GM12864 (cell line): ENCODE data around the gene GPR4.

Source experiments
- DNase-seq: peaks from one replicate; pipeline ENCODE4 v3.0.0-alpha.2; 2011; ENCODE audit warnings: low read depth
- H3K4me3 ChIP-seq: 2 replicates; pipeline ENCODE4 v1.5.1; 2011; ENCODE audit warnings: mild to moderate bottlenecking, low read depth, low read length, control low read depth
- CTCF ChIP-seq: IDR thresholded peaks from 2 replicates; pipeline ENCODE4 v1.5.1; 2011; ENCODE audit warnings: low read depth, mild to moderate bottlenecking, moderate library complexity, low read length, control low read depth, inconsistent platforms; ENCODE audit errors: missing control alignments

Gene GPR4

DNA sequence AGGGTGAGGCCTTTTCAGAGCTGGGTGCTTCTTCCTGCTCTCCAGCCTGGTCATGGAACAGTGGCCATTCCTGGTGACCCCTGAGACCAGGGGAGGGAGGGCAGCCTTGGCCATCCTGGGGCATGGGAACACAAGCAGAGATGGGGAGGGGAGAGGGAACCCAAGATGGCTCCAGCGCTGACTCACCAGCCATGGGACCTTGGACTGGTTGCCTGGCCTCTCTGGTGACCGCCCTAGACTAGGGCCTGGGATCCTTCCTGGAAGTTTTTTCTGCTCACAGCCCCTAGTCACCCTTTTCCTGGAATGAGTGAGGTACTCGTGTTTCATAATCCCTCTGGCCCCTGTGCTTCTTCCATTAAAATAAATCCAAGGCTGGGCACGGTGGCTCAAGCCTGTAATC, 14.1 kb downstream of the GPR4 start:
- TF ChIP-seq CTCF: no peak
- no peak overlapping the region for H3K4me3 ChIP-seq
- DNase-seq: no peak

- peak overlapping the region; percentile 92 for H3K4me3 ChIP-seq
- DNase-seq: no peak
- TF ChIP-seq CTCF: no peak
Observed at GRCh38 chr19:45585158-45585577, 16.8 kb downstream of the GPR4 start.

GRCh38 chr19:45584332-45585157, 17.5 kb downstream of the GPR4 start, which contains the start of gene OPA3:
TSS of gene OPA3 (minus strand) at chr19:45584802. CDS start at chr19:45584764, 38 bp downstream.
- H3K4me3 ChIP-seq: peak within 1 kb of the TSS; percentile 92
- peak; percentile 100 for DNase-seq
- no peak for TF ChIP-seq CTCF

- TF ChIP-seq CTCF: no peak
- DNase-seq: no peak
- no peak overlapping the region for H3K4me3 ChIP-seq
Observed at GRCh38 chr19:45581576-45581975, 20.4 kb downstream of the GPR4 start.

GRCh38 chr19:45578861-45579260, 23.2 kb downstream of the GPR4 start:
- TF ChIP-seq CTCF: no peak
- no peak overlapping the region for H3K4me3 ChIP-seq
- no peak for DNase-seq

DNA sequence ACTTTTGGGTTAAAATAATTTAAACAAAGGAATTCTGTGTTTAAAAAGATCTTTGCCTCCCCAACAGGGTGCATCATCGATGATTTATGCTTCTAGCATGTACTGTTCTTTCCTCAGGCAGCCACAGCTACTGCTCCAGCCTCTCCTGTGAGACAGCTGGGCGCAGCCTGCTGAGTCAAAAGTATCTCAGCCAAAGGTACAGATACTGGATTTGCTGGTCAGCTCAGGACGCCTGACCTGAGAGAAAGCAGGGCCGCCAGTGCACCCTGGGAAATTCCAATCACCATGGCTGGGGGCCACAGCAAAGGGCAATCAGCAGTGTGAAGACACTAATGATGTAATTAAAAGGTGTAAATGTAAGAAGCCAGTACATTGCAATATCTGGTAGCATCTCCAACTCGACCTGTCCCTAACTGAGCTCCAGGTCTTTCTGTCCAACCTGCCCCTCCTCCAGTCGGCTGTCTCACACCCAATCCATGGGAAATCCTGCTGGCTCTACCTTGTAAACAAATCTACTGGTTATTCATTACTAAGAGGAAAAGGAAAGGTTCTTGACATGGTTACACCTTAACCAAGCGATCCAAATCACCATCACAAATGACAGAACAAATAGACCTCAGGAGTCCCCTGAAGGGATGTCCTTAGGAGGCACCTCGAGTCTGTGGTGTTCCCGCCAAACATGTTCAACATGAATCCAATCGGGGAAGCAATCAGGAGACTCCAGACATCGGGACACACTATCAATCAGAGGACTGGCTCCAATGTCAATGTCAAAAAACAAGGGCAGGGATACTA, 24.7 kb downstream of the GPR4 start:
- DNase-seq: no peak
- TF ChIP-seq CTCF: no peak

More for the DNA sequence above, 24.7 kb downstream of the GPR4 start:
- no peak overlapping the region for H3K4me3 ChIP-seq
